HepG2 (cell line): Measurements from ENCODE around the gene EDC3. TPM values are rescaled to one million over a fixed set of nuclear protein-coding genes. Genes with fewer than 3 reads are reported as not detected.

Experiments used
- AHR ChIP-seq: IDR thresholded peaks from 2 replicates; pipeline ENCODE4 v1.6.1; 2018; ENCODE audit warnings: missing genetic modification reagents, missing compliant biosample characterization
- ARNTL ChIP-seq: sonication (generic); formaldehyde crosslinking; IDR thresholded peaks from 2 replicates; pipeline ENCODE4 v1.4.0; 2020; ENCODE audit warnings: mild to moderate bottlenecking, missing genetic modification reagents
- BHLHE40 ChIP-seq: IDR thresholded peaks from 2 replicates; pipeline ENCODE4 v1.6.1; 2011; ENCODE audit warnings: low read length, improper control_type of control experiment
- FOXP1 ChIP-seq, 2 experiments: fragments of 450-650 bp in 1 of 2; IDR thresholded peaks; 2 replicates each; pipeline ENCODE4 v1.6.1; 2017 to 2018; ENCODE audit warnings: antibody characterized with exemption in 1 of 2
- GTF2F1 ChIP-seq: fragments of 150-350 bp; IDR thresholded peaks from 2 replicates; pipeline ENCODE4 v1.6.1; 2014; ENCODE audit warnings: low read length
- IRX3 ChIP-seq: sonication (generic); formaldehyde crosslinking; IDR thresholded peaks from 2 replicates; pipeline ENCODE4 v1.8.1; 2023; ENCODE audit warnings: mild to moderate bottlenecking, low read depth, missing genetic modification reagents, borderline replicate concordance
- MEF2D ChIP-seq: sonication (generic); formaldehyde crosslinking; IDR thresholded peaks from 2 replicates; pipeline ENCODE4 v1.5.1; 2020; ENCODE audit warnings: mild to moderate bottlenecking, missing genetic modification reagents
- MEIS2 ChIP-seq: sonication (generic); formaldehyde crosslinking; IDR thresholded peaks from 2 replicates; pipeline ENCODE4 v1.9.0; 2021; ENCODE audit warnings: mild to moderate bottlenecking, missing genetic modification reagents
- MLLT10 ChIP-seq: sonication (generic); formaldehyde crosslinking; IDR thresholded peaks from 2 replicates; pipeline ENCODE4 v1.4.0; 2020; ENCODE audit warnings: missing genetic modification reagents
- NAIF1 ChIP-seq: sonication (generic); formaldehyde crosslinking; IDR thresholded peaks from 2 replicates; pipeline ENCODE4 v1.5.0; 2020; ENCODE audit warnings: mild to moderate bottlenecking, missing genetic modification reagents, borderline replicate concordance
- NFKBIZ ChIP-seq: IDR thresholded peaks from 2 replicates; pipeline ENCODE4 v1.6.1; 2018; ENCODE audit warnings: missing genetic modification reagents, missing compliant biosample characterization
- POGK ChIP-seq: sonication (generic); formaldehyde crosslinking; conservative IDR thresholded peaks from 2 replicates; pipeline ENCODE4 v1.8.0; 2022; ENCODE audit warnings: mild to moderate bottlenecking, moderate library complexity, missing genetic modification reagents
- POLR2AphosphoS5 ChIP-seq: IDR thresholded peaks from 2 replicates; pipeline ENCODE4 v1.6.1; 2012; ENCODE audit warnings: low read depth, low read length
- SCMH1 ChIP-seq: sonication (generic); formaldehyde crosslinking; IDR thresholded peaks from 2 replicates; pipeline ENCODE4 v1.9.0; 2021; ENCODE audit warnings: missing genetic modification reagents, mild to moderate bottlenecking, borderline replicate concordance
- SMYD3 ChIP-seq: sonication (generic); formaldehyde crosslinking; IDR thresholded peaks from 2 replicates; pipeline ENCODE4 v1.8.1; 2023; ENCODE audit warnings: mild to moderate bottlenecking, missing genetic modification reagents
- THAP11 ChIP-seq: IDR thresholded peaks from 2 replicates; pipeline ENCODE4 v1.6.1; 2016; ENCODE audit warnings: missing biosample characterization, missing genetic modification reagents
- ZBED4 ChIP-seq: sonication (generic); formaldehyde crosslinking; IDR thresholded peaks from 2 replicates; pipeline ENCODE4 v1.4.0; 2020; ENCODE audit warnings: missing genetic modification reagents, borderline replicate concordance
- ZFP36L1 ChIP-seq: sonication (generic); formaldehyde crosslinking; IDR thresholded peaks from 2 replicates; pipeline ENCODE4 v1.8.0; 2022; ENCODE audit warnings: mild to moderate bottlenecking, missing genetic modification reagents, moderate library complexity
- ZNF296 ChIP-seq: sonication (generic); formaldehyde crosslinking; conservative IDR thresholded peaks from 2 replicates; pipeline ENCODE4 v1.5.0; 2020; ENCODE audit warnings: mild to moderate bottlenecking, missing genetic modification reagents
- ZNF468 ChIP-seq: sonication (generic); formaldehyde crosslinking; IDR thresholded peaks from 2 replicates; pipeline ENCODE4 v1.8.0; 2022; ENCODE audit warnings: mild to moderate bottlenecking, moderate library complexity, missing genetic modification reagents
- ZNF724P ChIP-seq: sonication (generic); formaldehyde crosslinking; IDR thresholded peaks from 2 replicates; pipeline ENCODE4 v1.8.0; 2022; ENCODE audit warnings: missing genetic modification reagents, borderline replicate concordance
- ZNF792 ChIP-seq: IDR thresholded peaks from 2 replicates; pipeline ENCODE4 v1.6.1; 2016
- ZNF841 ChIP-seq: sonication (generic); formaldehyde crosslinking; IDR thresholded peaks from 2 replicates; pipeline ENCODE4 v1.8.1; 2023; ENCODE audit warnings: missing genetic modification reagents, borderline replicate concordance
- ZNF879 ChIP-seq: sonication (generic); formaldehyde crosslinking; IDR thresholded peaks from 2 replicates; pipeline ENCODE4 v1.8.1; 2023; ENCODE audit warnings: missing genetic modification reagents
- polyA plus RNA-seq, 8 experiments: library from polyadenylated mRNA; depleted of rRNA in 3 of 8; stranded (reverse) in 7 of 8; unstranded in 1 of 8; fragments of >200 nt; fragmentation: Illumina TruSeq in 4 of 8; extraction: Trizol in 4 of 8; gene quantifications; 2 replicates each; pipeline versions ENCODE4 v1.2.1 to v1.2.3, GENCODE V29; 2011 to 2016; ENCODE audit warnings: low read depth in 4 of 8, missing spikeins in 1 of 8, mixed read lengths in 1 of 8; ENCODE audit not compliant: insufficient read depth in 1 of 8
- total RNA-seq, 5 experiments: library from RNA; depleted of rRNA; stranded (reverse); fragments of >200 nt; fragmentation: Illumina TruSeq; extraction: Trizol; gene quantifications; 2 replicates each; pipeline ENCODE4 v1.2.3, GENCODE V29; 2016; ENCODE audit warnings: low read depth in 1 of 5
- TF ChIP-seq, protein P1 (sequence below): IDR thresholded peaks from 2 replicates; pipeline ENCODE4 v1.6.1; 2016; ENCODE audit warnings: missing biosample characterization, missing genetic modification reagents, low read depth

EDC3 gene
- total and polyA plus RNA-seq, 2 of the 13 experiments (the other 11 are each of a cell fraction or from before 2014, with no cell fraction given) = 17.4 to 32.0 TPM

GRCh38 chr15:74730619-74731316 is 34.9 kb upstream of the EDC3 start (continued):
- 0 out of 2 replicates have a peak, but pooled peaks have one; percentile 14 for TF ChIP-seq NFKBIZ (CRISPR knock-in tag)
- peak; percentile 76 for TF ChIP-seq THAP11 (CRISPR knock-in tag)
- no peak for TF ChIP-seq ZNF724P (CRISPR knock-in tag)
- no peak; the same call in 1 of the 2 replicates for TF ChIP-seq POGK (CRISPR knock-in tag)
- TF ChIP-seq AHR (CRISPR knock-in tag) = peak; percentile 100
- TF ChIP-seq SMYD3 (CRISPR knock-in tag) = 0 out of 2 replicates have a peak, but pooled peaks have one; percentile 25
- TF ChIP-seq, protein P1, sequence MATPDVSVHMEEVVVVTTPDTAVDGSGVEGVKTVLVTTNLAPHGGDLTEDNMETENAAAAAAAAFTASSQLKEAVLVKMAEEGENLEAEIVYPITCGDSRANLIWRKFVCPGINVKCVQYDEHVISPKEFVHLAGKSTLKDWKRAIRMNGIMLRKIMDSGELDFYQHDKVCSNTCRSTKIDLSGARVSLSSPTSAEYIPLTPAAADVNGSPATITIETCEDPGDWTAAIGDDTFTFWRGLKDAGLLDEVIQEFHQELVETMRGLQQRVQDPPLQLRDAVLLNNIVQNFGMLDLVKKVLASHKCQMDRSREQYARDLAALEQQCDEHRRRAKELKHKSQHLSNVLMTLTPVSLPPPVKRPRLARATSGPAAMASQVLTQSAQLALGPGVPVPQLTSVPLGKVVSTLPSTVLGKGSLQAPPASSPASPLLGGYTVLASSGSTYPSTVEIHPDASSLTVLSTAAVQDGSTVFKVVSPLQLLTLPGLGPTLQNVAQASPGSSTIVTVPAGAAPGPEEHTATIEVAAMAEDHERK = no peak
- no peak for TF ChIP-seq MLLT10 (CRISPR knock-in tag)
- no peak for TF ChIP-seq ZNF841 (CRISPR knock-in tag)
- TF ChIP-seq FOXP1 (IDR thresholded peaks at IDR 0.05) = no peak
- TF ChIP-seq FOXP1 (CRISPR knock-in tag; IDR thresholded peaks at IDR 0.05) = peak; percentile 65
- no peak for TF ChIP-seq GTF2F1
- TF ChIP-seq ZFP36L1 (CRISPR knock-in tag) = no peak
- TF ChIP-seq ZNF468 (CRISPR knock-in tag) = no peak
- no peak for TF ChIP-seq MEIS2 (CRISPR knock-in tag)
- TF ChIP-seq IRX3 = no peak
- TF ChIP-seq ARNTL (CRISPR knock-in tag) = peak; percentile 74; the same call in 1 of the 2 replicates
- TF ChIP-seq ZBED4 (CRISPR knock-in tag) = peak; percentile 89; the same call in 1 of the 2 replicates
- TF ChIP-seq NAIF1 (CRISPR knock-in tag) = no peak
- TF ChIP-seq ZNF792 (CRISPR knock-in tag) = peak; percentile 66; the same call in 1 of the 2 replicates
- peak; percentile 37; the same call in 1 of the 2 replicates for TF ChIP-seq BHLHE40
- no peak for TF ChIP-seq ZNF879
- no peak for TF ChIP-seq SCMH1 (CRISPR knock-in tag)
- peak; percentile 89 for TF ChIP-seq MEF2D (CRISPR knock-in tag)
- TF ChIP-seq POLR2AphosphoS5 = no peak
- TF ChIP-seq ZNF296 (CRISPR knock-in tag) = no peak
